Activated CD8-positive, alpha-beta T cell treated with anti-CD3 and anti-CD28 coated beads, Interleukin-2, amount 10 ng/mL, durations not matched to agents 7 days and 5 days (primary cell): Measurements from ENCODE around the gene GPC6. TPM values are rescaled to one million over a fixed set of nuclear protein-coding genes. Genes with fewer than 3 reads are reported as not detected.
"Not testable (repeated sequence)": the region's sequence is repeated elsewhere in the genome, so short reads cannot be mapped to it uniquely, and the experiment has no call there.

Experiments
- ATAC-seq: fragments of 150-1000 bp; cut with Tn5 transposase; one replicate; pipeline ENCODE4 v1.10.0; 2021; ENCODE audit warnings: moderate library complexity
- CTCF ChIA-PET: fragments of 350-600 bp; sonication (Branson Sonifier 250); formaldehyde crosslinking; loops from one replicate; lab custom pipeline; 2021; ENCODE audit warnings: antibody characterized with exemption; lab: Charles Lee
- POLR2A ChIA-PET: fragments of 350-600 bp; sonication (Branson Sonifier 250); formaldehyde crosslinking; loops from one replicate; lab custom pipeline; 2021; ENCODE audit warnings: antibody characterized with exemption; lab: Charles Lee
- DNase-seq: peaks from one replicate; pipeline ENCODE4 v3.0.0-alpha.2; 2020
- H3K27ac Mint-ChIP-seq: one replicate; pipeline ENCODE4 v1.8.0; 2021; ENCODE audit warnings: mild to moderate bottlenecking, mixed read lengths
- H3K27me3 Mint-ChIP-seq: one replicate; pipeline ENCODE4 v1.8.0; 2021; ENCODE audit warnings: low read depth, mixed read lengths
- H3K36me3 Mint-ChIP-seq: one replicate; pipeline ENCODE4 v1.8.0; 2021; ENCODE audit warnings: low read depth, mixed read lengths
- H3K4me1 Mint-ChIP-seq: one replicate; pipeline ENCODE4 v1.8.0; 2021; ENCODE audit warnings: low read depth, mixed read lengths
- H3K4me3 Mint-ChIP-seq: one replicate; pipeline ENCODE4 v1.8.0; 2021; ENCODE audit warnings: mild to moderate bottlenecking, mixed read lengths
- H3K9me3 Mint-ChIP-seq: one replicate; pipeline ENCODE4 v1.8.0; 2022; ENCODE audit warnings: mixed read lengths; ENCODE audit not compliant: insufficient read depth
- total RNA-seq, 2 experiments: library from RNA; stranded (reverse); gene quantifications; one replicate each; pipeline ENCODE4 v1.2.3, GENCODE V29; 2021

Gene GPC6
- total RNA-seq, 2 experiments from 2014 or later = not detected

GRCh38 chr13:93446238-93446637 is 219.6 kb downstream of the GPC6 start:
- ChIA-PET CTCF (no interaction called here), POLR2A (no interaction called here)
- Mint-ChIP-seq H3K36me3 (no peaks in the 10 kb centered on the region), H3K4me1 (no peaks in the 10 kb centered on the region), H3K27ac (no peak overlapping the region), H3K27me3 (no peaks in the 10 kb centered on the region), H3K9me3 (no peaks in the 10 kb centered on the region), H3K4me3 (no peak overlapping the region)
- ATAC-seq (no peak), DNase-seq (no peak)

- POLR2A ChIA-PET = no interaction called here
Measured at GRCh38 chr13:93450191-93450621, 223.6 kb downstream of the GPC6 start.

GRCh38 chr13:93450761-93451160 is 224.2 kb downstream of the GPC6 start:
- H3K9me3 Mint-ChIP-seq = no peaks in the 10 kb centered on the region
- ATAC-seq (no peak), DNase-seq (no peak)
- H3K4me3 Mint-ChIP-seq = no peak overlapping the region
- ChIA-PET CTCF (no interaction called here), POLR2A (no interaction called here)
- H3K27me3 Mint-ChIP-seq = no peaks in the 10 kb centered on the region
- no peaks in the 10 kb centered on the region for H3K4me1 Mint-ChIP-seq
- H3K36me3 Mint-ChIP-seq = no peaks in the 10 kb centered on the region
- no peak overlapping the region for H3K27ac Mint-ChIP-seq

More at GRCh38 chr13:93450191-93450621, 223.6 kb downstream of the GPC6 start:
- H3K4me1 Mint-ChIP-seq = no peaks in the 10 kb centered on the region
- no peaks in the 10 kb centered on the region for H3K27me3 Mint-ChIP-seq
- no peak overlapping the region for H3K4me3 Mint-ChIP-seq
- no peak overlapping the region for H3K27ac Mint-ChIP-seq
- no peaks in the 10 kb centered on the region for H3K9me3 Mint-ChIP-seq
- no peaks in the 10 kb centered on the region for H3K36me3 Mint-ChIP-seq
- ATAC-seq = no peak
- DNase-seq = no peak
- CTCF ChIA-PET = no interaction called here

- ATAC-seq, H3K4me1 Mint-ChIP-seq, DNase-seq, H3K27ac Mint-ChIP-seq, H3K4me3 Mint-ChIP-seq, H3K27me3 Mint-ChIP-seq, POLR2A ChIA-PET, H3K9me3 Mint-ChIP-seq, H3K36me3 Mint-ChIP-seq, CTCF ChIA-PET: not testable (repeated sequence)
Measured at GRCh38 chr13:93454676-93455235, 228.1 kb downstream of the GPC6 start.

GRCh38 chr13:93455861-93456260 is 229.3 kb downstream of the GPC6 start:
- CTCF ChIA-PET = no interaction called here
- no peaks in the 10 kb centered on the region for H3K9me3 Mint-ChIP-seq
- no peaks in the 10 kb centered on the region for H3K27me3 Mint-ChIP-seq
- no peaks in the 10 kb centered on the region for H3K36me3 Mint-ChIP-seq
- no peak overlapping the region for H3K27ac Mint-ChIP-seq
- no peak for ATAC-seq
- POLR2A ChIA-PET = no interaction called here
- no peaks in the 10 kb centered on the region for H3K4me1 Mint-ChIP-seq
- no peak for DNase-seq
- no peak overlapping the region for H3K4me3 Mint-ChIP-seq

- peaks cover 4% of the 10 kb centered on the region for H3K9me3 Mint-ChIP-seq
- ATAC-seq (no peak), DNase-seq (no peak)
- ChIA-PET CTCF (no interaction called here), POLR2A (no interaction called here)
- no peak overlapping the region for H3K4me3 Mint-ChIP-seq
- H3K27ac Mint-ChIP-seq = no peak overlapping the region
- no peaks in the 10 kb centered on the region for H3K4me1 Mint-ChIP-seq
- no peaks in the 10 kb centered on the region for H3K36me3 Mint-ChIP-seq
- H3K27me3 Mint-ChIP-seq = no peaks in the 10 kb centered on the region
Measured at GRCh38 chr13:93460005-93460404, 233.4 kb downstream of the GPC6 start.

- ChIA-PET POLR2A (no interaction called here), CTCF (no interaction called here)
- ATAC-seq (no peak), DNase-seq (no peak)
- H3K27me3 Mint-ChIP-seq = no peaks in the 10 kb centered on the region
- no peaks in the 10 kb centered on the region for H3K36me3 Mint-ChIP-seq
- no peaks in the 10 kb centered on the region for H3K4me1 Mint-ChIP-seq
- no peak overlapping the region for H3K27ac Mint-ChIP-seq
- no peak overlapping the region for H3K4me3 Mint-ChIP-seq
- peaks cover 4% of the 10 kb centered on the region for H3K9me3 Mint-ChIP-seq
Measured at GRCh38 chr13:93462151-93462550, 235.5 kb downstream of the GPC6 start.

GRCh38 chr13:93466502-93467036 is 240.0 kb downstream of the GPC6 start:
- no peak overlapping the region for H3K27ac Mint-ChIP-seq
- no peak for DNase-seq
- no peak for ATAC-seq
- peaks cover 4% of the 10 kb centered on the region for H3K9me3 Mint-ChIP-seq
- H3K4me3 Mint-ChIP-seq = no peak overlapping the region
- H3K4me1 Mint-ChIP-seq = no peaks in the 10 kb centered on the region
- POLR2A ChIA-PET = no interaction called here
- no peaks in the 10 kb centered on the region for H3K27me3 Mint-ChIP-seq
- CTCF ChIA-PET = no interaction called here
- no peaks in the 10 kb centered on the region for H3K36me3 Mint-ChIP-seq

GRCh38 chr13:93467175-93467574 is 240.6 kb downstream of the GPC6 start:
- ChIA-PET POLR2A (no interaction called here), CTCF (no interaction called here)
- H3K9me3 Mint-ChIP-seq = peaks cover 4% of the 10 kb centered on the region
- H3K36me3 Mint-ChIP-seq = no peaks in the 10 kb centered on the region
- ATAC-seq (no peak), DNase-seq (no peak)
- no peak overlapping the region for H3K4me3 Mint-ChIP-seq
- H3K27ac Mint-ChIP-seq = no peak overlapping the region
- no peaks in the 10 kb centered on the region for H3K27me3 Mint-ChIP-seq
- H3K4me1 Mint-ChIP-seq = no peaks in the 10 kb centered on the region

- no peak for ATAC-seq
- Mint-ChIP-seq H3K4me1 (no peaks in the 10 kb centered on the region), H3K4me3 (no peak overlapping the region), H3K36me3 (no peaks in the 10 kb centered on the region), H3K9me3 (no peaks in the 10 kb centered on the region), H3K27ac (no peak overlapping the region), H3K27me3 (no peaks in the 10 kb centered on the region)
- POLR2A ChIA-PET = no interaction called here
- CTCF ChIA-PET = no interaction called here
- DNase-seq = no peak
Measured at GRCh38 chr13:93468433-93468832, 241.8 kb downstream of the GPC6 start.

GRCh38 chr13:93472296-93472695 is 245.7 kb downstream of the GPC6 start:
- Mint-ChIP-seq H3K9me3 (no peaks in the 10 kb centered on the region), H3K4me1 (no peaks in the 10 kb centered on the region), H3K27ac (no peak overlapping the region), H3K4me3 (no peak overlapping the region), H3K36me3 (no peaks in the 10 kb centered on the region), H3K27me3 (no peaks in the 10 kb centered on the region)
- DNase-seq = no peak
- ChIA-PET POLR2A (no interaction called here), CTCF (no interaction called here)
- no peak for ATAC-seq

- no peak overlapping the region for H3K4me3 Mint-ChIP-seq
- H3K27ac Mint-ChIP-seq = no peak overlapping the region
- H3K4me1 Mint-ChIP-seq = no peaks in the 10 kb centered on the region
- DNase-seq (no peak), ATAC-seq (no peak)
- H3K9me3 Mint-ChIP-seq = no peaks in the 10 kb centered on the region
- no peaks in the 10 kb centered on the region for H3K27me3 Mint-ChIP-seq
- no peaks in the 10 kb centered on the region for H3K36me3 Mint-ChIP-seq
- CTCF ChIA-PET = no interaction called here
- POLR2A ChIA-PET = no interaction called here
Measured at GRCh38 chr13:93472814-93473296, 246.2 kb downstream of the GPC6 start.
